H1 (cell line): ENCODE results near the gene ABCA9. TPM values are rescaled to one million over a fixed set of nuclear protein-coding genes. Genes with fewer than 3 reads are reported as not detected.

ENCODE experiments used
- CTBP2 ChIP-seq: IDR thresholded peaks from 2 replicates; pipeline ENCODE4 v1.7.0; 2011; ENCODE audit warnings: borderline replicate concordance, mild to moderate bottlenecking, moderate library complexity, mixed read lengths, low read length; ENCODE audit not compliant: insufficient read depth, insufficient read length
- polyA plus RNA-seq, 7 experiments: library from polyadenylated mRNA; depleted of rRNA in 3 of 7; stranded (reverse) in 5 of 7; unstranded in 2 of 7; fragments of >200 nt in 5 of 7; fragments of 200-250 nt in 2 of 7; gene quantifications; 1 replicate in 5 of 7; 2 replicates in 1 of 7; 4 replicates in 1 of 7; pipeline versions ENCODE4 v1.2.1 to v1.2.3, GENCODE V29; 2011 to 2013; ENCODE audit warnings: missing spikeins in 2 of 7, mixed read lengths in 2 of 7
- total RNA-seq: library from RNA; stranded (reverse); fragmentation: NEBNext Ultra II Directional; extraction: Animal tissue kit (Norgen Biotek cat#: 25700); gene quantifications from 2 replicates; pipeline ENCODE4 v1.2.1, GENCODE V29; 2021

The ABCA9 gene
- total and polyA plus RNA-seq, 2 of the 8 experiments (the other 6 are each of a cell fraction or from before 2014, with no cell fraction given) = not detected

DNA sequence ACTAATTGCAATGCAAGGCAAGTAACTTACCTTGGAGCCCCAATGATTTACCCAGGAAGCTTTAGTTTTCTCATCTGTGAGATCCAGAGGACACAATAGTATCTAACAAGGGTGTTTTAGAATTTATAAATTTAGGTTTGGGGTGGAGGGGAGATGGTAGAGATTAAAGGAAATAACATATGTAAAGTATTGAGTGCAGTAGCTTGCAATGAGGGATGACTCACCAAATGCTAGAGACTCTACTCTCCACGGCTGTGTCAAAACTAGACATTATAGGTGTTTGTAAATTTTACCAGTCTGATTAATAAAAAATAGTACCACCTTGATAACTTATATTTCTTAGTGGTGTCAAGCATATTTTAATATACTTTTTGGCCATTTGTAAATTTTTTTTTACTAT, 3.7 kb upstream of the ABCA9 start (continued):
- no peak for TF ChIP-seq CTBP2
